Measurements from ENCODE around the gene VWA5B1.

DNA sequence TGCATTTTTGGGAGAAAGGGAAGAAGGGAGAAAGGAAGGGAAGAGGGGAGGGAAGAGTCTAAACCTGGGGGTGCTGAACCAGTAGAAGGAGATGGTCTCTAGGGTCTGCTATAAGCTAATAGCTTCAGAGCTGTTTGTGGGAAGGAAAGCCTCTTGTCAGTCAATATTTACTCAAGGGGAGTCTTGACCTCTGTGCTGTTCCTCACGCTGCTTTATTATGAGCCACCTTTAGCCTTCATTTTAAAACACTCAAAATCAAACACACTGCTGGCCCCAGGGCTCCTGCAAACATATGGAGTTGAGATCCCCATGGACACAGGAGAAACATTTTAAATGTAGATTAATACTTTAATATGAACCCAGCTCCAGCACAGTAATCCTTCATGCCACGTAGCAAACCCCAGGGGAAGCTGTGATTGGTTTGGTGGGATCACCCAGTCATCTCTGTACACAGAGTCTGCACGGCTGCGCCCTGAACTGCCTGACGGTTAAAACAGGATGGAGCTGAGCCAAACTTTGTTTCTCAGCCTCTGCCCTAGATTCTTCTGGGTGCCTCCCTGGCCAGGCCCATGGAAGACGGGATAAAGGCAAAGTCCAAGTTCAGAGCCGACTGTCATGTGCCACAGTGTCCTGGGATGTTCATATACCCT is 40.2 kb upstream of the VWA5B1 start:
- TF ChIP-seq EZH2 (IDR thresholded peaks at IDR 0.05; ENCODE audit: low read length) (no peak), CTCF (optimal IDR thresholded peaks at IDR 0.05 in 1 of 3, IDR thresholded peaks at IDR 0.05 in 1 of 3, conservative IDR thresholded peaks at IDR 0.05 in 1 of 3; ENCODE audit: extremely low read depth in 1 of 3, insufficient read depth in 2 of 3, low read length in 3 of 3) (no peak)

All from keratinocyte (primary cell).